ENCODE data around the gene ADIPOQ. TPM values are rescaled to one million over a fixed set of nuclear protein-coding genes. Genes with fewer than 3 reads are reported as not detected.
A peak's percentile ranks its signal among the peaks of the same experiment; 100 is the strongest.
"Not testable (repeated sequence)": the region's sequence is repeated elsewhere in the genome, so short reads cannot be mapped to it uniquely, and the experiment has no call there.

Gene ADIPOQ
- total RNA-seq, 1 donor from 2014 or later = not detected

GRCh38 chr3:186882150-186882524 is 39.6 kb downstream of the ADIPOQ start:
- peaks cover 6% of the 10 kb centered on the region for H3K9me3 Mint-ChIP-seq
- no peak overlapping the region for H2AFZ ChIP-seq (replicated peaks)

DNA sequence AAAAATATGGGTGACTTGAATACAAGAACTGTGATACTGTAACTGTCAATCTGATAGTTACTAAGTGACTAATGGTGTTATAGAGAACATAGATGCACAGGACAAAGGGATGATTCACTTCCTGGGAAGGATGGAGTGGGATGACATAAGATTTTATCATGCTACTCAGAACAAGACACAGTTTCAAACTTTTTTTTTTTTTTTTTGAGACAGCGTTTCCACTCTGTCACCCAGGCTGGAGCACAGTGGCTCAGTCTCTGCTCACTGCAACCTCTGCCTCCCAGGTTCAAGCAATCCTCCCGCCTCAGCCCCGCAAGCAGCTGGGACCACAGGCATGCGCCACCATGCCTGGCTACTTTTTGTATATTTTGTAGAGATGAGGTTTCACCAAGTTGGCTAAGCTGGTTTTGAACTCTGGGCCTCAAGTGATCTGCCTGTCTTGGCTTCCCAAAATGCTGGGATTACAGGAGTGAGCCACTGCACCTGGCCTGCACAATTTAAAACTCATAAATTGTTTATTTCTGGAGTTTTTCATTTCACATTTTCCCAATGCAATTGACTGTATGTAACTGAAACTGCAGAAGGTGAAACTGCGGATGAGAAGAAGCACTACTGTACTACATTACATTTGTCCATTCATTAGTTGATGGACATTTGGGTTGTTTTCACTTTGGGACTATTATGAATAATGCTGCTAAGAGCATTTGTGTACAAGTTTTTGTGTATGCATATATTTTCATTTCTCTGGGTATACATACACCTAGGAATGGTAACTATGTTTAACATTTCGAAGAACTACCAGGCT is 40.6 kb downstream of the ADIPOQ start:
- H3K27me3 ChIP-seq = no peaks in the 10 kb centered on the region
- H3K9ac ChIP-seq = no peak overlapping the region
- no peak for DNase-seq (ENCODE audit: low spot score)
- H3K4me1 ChIP-seq = peaks cover 6% of the 10 kb centered on the region
- no peaks in the 10 kb centered on the region for H4K20me1 ChIP-seq (ENCODE audit: low read depth)
- peaks cover 3% of the 10 kb centered on the region for H3K9me3 Mint-ChIP-seq
- H3K27me3 Mint-ChIP-seq (ENCODE audit: insufficient read depth, low read depth) = peaks cover 8% of the 10 kb centered on the region
- H3K79me2 ChIP-seq (ENCODE audit: low read depth) = no peaks in the 10 kb centered on the region
- no peak overlapping the region for H2AFZ ChIP-seq (replicated peaks)
- no peak overlapping the region for H3K27ac Mint-ChIP-seq
- no peak overlapping the region for H3K27ac ChIP-seq
- no peaks in the 10 kb centered on the region for H3K36me3 Mint-ChIP-seq
- H3K4me2 ChIP-seq = no peak overlapping the region
- no peak for TF ChIP-seq CTCF (IDR thresholded peaks at IDR 0.05)
- no peak for TF ChIP-seq EZH2phosphoT487 (IDR thresholded peaks at IDR 0.05)
- no peak for TF ChIP-seq EZH2 (IDR thresholded peaks at IDR 0.05)
- peaks cover 16% of the 10 kb centered on the region for H3K4me1 Mint-ChIP-seq
- no peak overlapping the region for H3K4me3 Mint-ChIP-seq
- H3K4me3 ChIP-seq = no peak overlapping the region
- H3F3A ChIP-seq (ENCODE audit: low read depth) = peaks cover 4% of the 10 kb centered on the region
- H3K9me3 ChIP-seq (ENCODE audit: low read depth) = no peaks in the 10 kb centered on the region
- H3K36me3 ChIP-seq = no peaks in the 10 kb centered on the region

More at GRCh38 chr3:186882150-186882524, 39.6 kb downstream of the ADIPOQ start:
- no peaks in the 10 kb centered on the region for H3K36me3 ChIP-seq
- no peak for DNase-seq (ENCODE audit: low spot score)
- H3K4me3 ChIP-seq = no peak overlapping the region
- no peaks in the 10 kb centered on the region for H3K36me3 Mint-ChIP-seq
- peak overlapping the region; percentile 23 for H3K27ac Mint-ChIP-seq
- no peak for TF ChIP-seq CTCF (IDR thresholded peaks at IDR 0.05)
- H3K79me2 ChIP-seq (ENCODE audit: low read depth) = no peaks in the 10 kb centered on the region
- no peaks in the 10 kb centered on the region for H3K9me3 ChIP-seq (ENCODE audit: low read depth)
- H3K9ac ChIP-seq = no peak overlapping the region
- H3K27me3 ChIP-seq = no peaks in the 10 kb centered on the region
- peaks cover 8% of the 10 kb centered on the region for H3K27me3 Mint-ChIP-seq (ENCODE audit: insufficient read depth, low read depth)
- no peak overlapping the region for H3K4me2 ChIP-seq
- no peak overlapping the region for H3K4me3 Mint-ChIP-seq
- H4K20me1 ChIP-seq (ENCODE audit: low read depth) = no peaks in the 10 kb centered on the region
- H3K4me1 Mint-ChIP-seq = peaks cover 12% of the 10 kb centered on the region
- H3K4me1 ChIP-seq = peaks cover 4% of the 10 kb centered on the region
- no peaks in the 10 kb centered on the region for H3F3A ChIP-seq (ENCODE audit: low read depth)
- no peak overlapping the region for H3K27ac ChIP-seq

GRCh38 chr3:186883686-186884058 is 41.2 kb downstream of the ADIPOQ start:
- DNase-seq (ENCODE audit: low spot score) = no peak
- Histone ChIP-seq H3K9ac (no peak overlapping the region), H3K4me2 (no peak overlapping the region), H3K27ac (no peak overlapping the region), H3K79me2 (ENCODE audit: low read depth) (no peaks in the 10 kb centered on the region), H3K27me3 (no peaks in the 10 kb centered on the region), H3K36me3 (no peaks in the 10 kb centered on the region), H3K4me3 (no peak overlapping the region), H2AFZ (replicated peaks) (no peak overlapping the region), H3K9me3 (ENCODE audit: low read depth) (no peaks in the 10 kb centered on the region), H4K20me1 (ENCODE audit: low read depth) (no peaks in the 10 kb centered on the region), H3K4me1 (peaks cover 12% of the 10 kb centered on the region), H3F3A (ENCODE audit: low read depth) (peaks cover 6% of the 10 kb centered on the region)
- H3K36me3 Mint-ChIP-seq = no peaks in the 10 kb centered on the region
- H3K4me3 Mint-ChIP-seq = no peak overlapping the region
- TF ChIP-seq CTCF (IDR thresholded peaks at IDR 0.05) = no peak
- no peak for TF ChIP-seq EZH2 (IDR thresholded peaks at IDR 0.05)
- no peak for TF ChIP-seq EZH2phosphoT487 (IDR thresholded peaks at IDR 0.05)
- H3K4me1 Mint-ChIP-seq = peaks cover 20% of the 10 kb centered on the region
- no peak overlapping the region for H3K27ac Mint-ChIP-seq
- peaks cover 8% of the 10 kb centered on the region for H3K27me3 Mint-ChIP-seq (ENCODE audit: insufficient read depth, low read depth)
- peaks cover 3% of the 10 kb centered on the region for H3K9me3 Mint-ChIP-seq

DNA sequence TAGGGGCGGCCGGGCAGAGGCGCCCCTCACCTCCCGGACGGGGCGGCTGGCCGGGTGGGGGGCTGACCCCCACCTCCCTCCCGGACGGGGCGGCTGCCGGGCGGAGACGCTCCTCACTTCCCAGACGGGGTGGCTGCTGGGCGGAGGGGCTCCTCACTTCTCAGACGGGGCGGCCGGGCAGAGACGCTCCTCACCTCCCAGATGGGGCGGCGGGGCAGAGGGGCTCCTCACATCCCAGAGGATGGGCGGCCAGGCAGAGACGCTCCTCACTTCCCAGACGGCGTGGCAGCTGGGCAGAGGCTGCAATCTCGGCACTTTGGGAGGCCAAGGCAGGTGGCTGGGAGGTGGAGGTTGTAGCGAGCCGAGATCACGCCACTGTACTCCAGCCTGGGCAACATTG is 42.4 kb downstream of the ADIPOQ start:
- H3K4me3 ChIP-seq; H3K4me2 ChIP-seq; H3K27me3 ChIP-seq; H3K36me3 ChIP-seq; H4K20me1 ChIP-seq (ENCODE audit: low read depth); H2AFZ ChIP-seq (replicated peaks); H3K27ac Mint-ChIP-seq; H3K27ac ChIP-seq; DNase-seq (ENCODE audit: low spot score); H3K79me2 ChIP-seq (ENCODE audit: low read depth); H3K4me3 Mint-ChIP-seq; H3K9ac ChIP-seq; H3K27me3 Mint-ChIP-seq (ENCODE audit: insufficient read depth, low read depth); H3K9me3 Mint-ChIP-seq; H3K36me3 Mint-ChIP-seq; H3K9me3 ChIP-seq (ENCODE audit: low read depth): not testable (repeated sequence)
- peaks cover 28% of the 10 kb centered on the region for H3K4me1 Mint-ChIP-seq
- H3K4me1 ChIP-seq = peaks cover 19% of the 10 kb centered on the region
- H3F3A ChIP-seq (ENCODE audit: low read depth) = peaks cover 12% of the 10 kb centered on the region

Measured in neural progenitor cell (in vitro differentiated cells).